Subcutaneous adipose tissue (tissue), 4 donors: ENCODE results near the gene IKBKE. TPM values are rescaled to one million over a fixed set of nuclear protein-coding genes. Genes with fewer than 3 reads are reported as not detected.

Experiments
- total RNA-seq, 4 donors: library from RNA; depleted of rRNA; stranded (reverse); fragments of >200 nt; gene quantifications; one replicate each; pipeline ENCODE4 v1.1.0, GENCODE V29; 2016
- TF ChIP-seq, protein P1 (sequence below): fragments of 450-650 bp; IDR thresholded peaks from one replicate; pipeline ENCODE4 v1.5.1; 2016; ENCODE audit warnings: low read depth, mild to moderate bottlenecking, control low read depth, antibody characterized with exemption, moderate library complexity

Gene IKBKE
- total RNA-seq, 4 donors from 2014 or later: 4.0 to 4.9 (median 4.9) TPM

GRCh38 chr1:206468571-206468970, 1.7 kb upstream of the IKBKE start:
- TF ChIP-seq, protein P1, sequence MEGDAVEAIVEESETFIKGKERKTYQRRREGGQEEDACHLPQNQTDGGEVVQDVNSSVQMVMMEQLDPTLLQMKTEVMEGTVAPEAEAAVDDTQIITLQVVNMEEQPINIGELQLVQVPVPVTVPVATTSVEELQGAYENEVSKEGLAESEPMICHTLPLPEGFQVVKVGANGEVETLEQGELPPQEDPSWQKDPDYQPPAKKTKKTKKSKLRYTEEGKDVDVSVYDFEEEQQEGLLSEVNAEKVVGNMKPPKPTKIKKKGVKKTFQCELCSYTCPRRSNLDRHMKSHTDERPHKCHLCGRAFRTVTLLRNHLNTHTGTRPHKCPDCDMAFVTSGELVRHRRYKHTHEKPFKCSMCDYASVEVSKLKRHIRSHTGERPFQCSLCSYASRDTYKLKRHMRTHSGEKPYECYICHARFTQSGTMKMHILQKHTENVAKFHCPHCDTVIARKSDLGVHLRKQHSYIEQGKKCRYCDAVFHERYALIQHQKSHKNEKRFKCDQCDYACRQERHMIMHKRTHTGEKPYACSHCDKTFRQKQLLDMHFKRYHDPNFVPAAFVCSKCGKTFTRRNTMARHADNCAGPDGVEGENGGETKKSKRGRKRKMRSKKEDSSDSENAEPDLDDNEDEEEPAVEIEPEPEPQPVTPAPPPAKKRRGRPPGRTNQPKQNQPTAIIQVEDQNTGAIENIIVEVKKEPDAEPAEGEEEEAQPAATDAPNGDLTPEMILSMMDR: no peak

DNA sequence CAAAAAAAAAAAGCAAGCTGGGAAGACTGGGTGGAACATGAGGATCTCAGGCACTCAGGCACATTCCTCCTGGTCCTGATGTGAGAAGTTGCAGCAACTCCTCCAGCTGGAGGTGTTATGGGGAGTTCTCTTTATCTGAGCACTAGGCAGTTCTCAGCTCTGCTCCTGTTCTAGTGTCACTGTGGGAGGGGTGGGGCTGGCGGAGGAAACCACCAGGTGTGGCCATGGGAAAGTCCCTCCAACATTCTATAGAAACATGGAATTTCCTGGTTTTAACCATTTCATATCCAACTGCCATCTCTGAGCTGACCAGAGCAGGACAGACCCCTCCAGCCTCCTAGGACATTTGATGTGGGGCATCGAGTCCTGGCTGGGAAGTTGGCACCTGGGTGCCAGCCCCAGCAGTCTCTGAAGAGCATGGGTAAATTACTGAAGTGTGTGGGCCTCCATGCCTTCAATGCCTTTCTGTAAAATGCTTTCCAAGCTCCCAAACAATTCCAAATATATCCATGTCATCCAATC, 804 bp upstream of the IKBKE start:
- TF ChIP-seq, protein P1: no peak

GRCh38 chr1:206470692-206471414, 577 bp downstream of the IKBKE start:
- TF ChIP-seq, protein P1: no peak

GRCh38 chr1:206471415-206471801, 1.1 kb downstream of the IKBKE start:
- TF ChIP-seq, protein P1: no peak

GRCh38 chr1:206472024-206472423, 1.7 kb downstream of the IKBKE start:
- TF ChIP-seq, protein P1: no peak

GRCh38 chr1:206472454-206472853, 2.2 kb downstream of the IKBKE start:
- TF ChIP-seq, protein P1: no peak

DNA sequence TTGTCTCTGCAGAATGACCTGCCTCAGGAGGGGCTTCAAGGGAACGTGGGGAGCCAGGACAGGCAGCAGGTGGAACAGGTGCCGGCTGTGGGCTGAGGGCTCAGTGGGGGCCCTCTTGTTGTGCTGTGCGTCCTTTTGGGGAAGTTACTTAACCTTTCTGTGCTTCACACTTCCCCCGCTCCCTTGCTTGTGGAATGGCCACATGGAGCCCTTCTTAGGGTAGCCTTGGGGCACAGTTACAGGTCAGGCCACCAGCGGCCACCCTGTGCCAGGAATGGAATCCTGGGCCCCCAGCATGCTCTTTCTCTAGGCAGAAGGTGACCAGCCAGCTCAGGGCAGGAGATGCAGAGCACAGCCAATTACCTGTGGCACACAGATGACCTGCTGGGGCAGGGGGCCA, 2.6 kb downstream of the IKBKE start:
- TF ChIP-seq, protein P1: no peak
